NCI-H2107 (cell line): ENCODE measurements around the gene ASPDH.

Experiments used
- DNase-seq: peaks from one replicate; lab custom pipeline; 2025; lab: John Stamatoyannopoulos, UW

ASPDH gene

DNA sequence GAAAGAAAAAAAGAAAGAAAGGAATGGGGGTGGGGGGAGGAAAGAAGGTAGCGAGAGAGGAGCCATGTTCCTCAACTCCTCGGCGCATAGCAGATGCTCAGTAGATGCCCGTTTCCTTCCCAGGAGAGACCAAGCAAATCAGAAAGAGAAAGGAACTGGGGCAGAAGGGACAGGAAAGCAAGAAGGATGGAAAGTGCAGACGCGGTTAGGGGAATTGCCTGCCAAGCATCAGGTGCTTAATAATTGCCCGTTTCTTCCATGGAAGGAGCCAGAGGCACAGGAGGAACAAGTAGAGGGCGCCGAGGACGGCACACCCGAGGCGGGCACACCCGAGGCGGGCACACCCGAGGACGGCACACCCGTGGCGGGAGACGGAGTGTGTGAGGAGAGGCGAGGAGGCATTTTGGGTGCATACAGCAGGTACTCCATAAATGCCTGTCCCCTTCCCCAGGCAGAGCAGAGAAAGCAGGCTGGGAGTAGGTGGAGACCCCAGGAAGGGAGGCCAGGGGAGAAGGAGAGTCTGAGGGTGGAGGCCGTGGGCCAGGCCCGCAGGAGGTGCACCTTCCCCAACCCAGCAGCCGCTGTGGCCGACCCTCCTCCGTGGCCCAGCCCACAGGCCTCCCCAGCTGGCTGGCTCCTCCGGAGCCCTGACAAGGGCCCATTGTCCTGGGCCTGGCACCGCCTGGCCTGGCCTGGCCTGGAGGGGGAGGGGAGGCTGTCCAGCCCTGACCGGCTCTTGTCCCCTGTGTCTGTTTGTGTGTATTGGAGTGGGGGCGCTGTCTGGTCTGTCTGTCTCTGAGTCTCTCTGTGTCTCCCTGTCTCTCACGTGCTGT is 17.3 kb downstream of the ASPDH start:
- no peak for DNase-seq

DNA sequence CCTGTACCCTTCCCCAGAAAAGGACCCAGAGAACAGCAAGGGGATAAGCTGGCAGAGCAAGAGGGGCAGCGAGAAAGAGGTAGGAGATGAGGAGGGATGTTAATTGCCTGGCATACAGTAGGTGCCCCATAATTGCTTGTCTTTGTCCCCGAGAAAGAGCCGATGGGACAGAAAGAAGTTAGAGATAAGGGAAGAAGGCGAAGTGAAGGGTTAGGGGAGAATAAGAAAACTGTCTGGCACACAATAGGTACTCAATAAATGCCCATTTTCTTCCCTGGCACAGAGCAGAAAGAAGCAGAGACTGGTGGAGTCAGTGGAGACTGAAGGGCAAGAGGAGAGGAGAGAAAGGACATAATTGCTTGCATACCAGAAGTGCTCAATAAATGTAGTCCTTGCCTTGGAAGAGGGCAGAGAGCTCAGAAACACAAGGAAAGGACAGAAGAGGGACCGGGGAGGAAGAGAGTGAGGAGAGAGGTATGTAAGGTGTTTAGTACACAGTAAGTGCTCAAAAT is 18.6 kb downstream of the ASPDH start:
- no peak for DNase-seq

DNA sequence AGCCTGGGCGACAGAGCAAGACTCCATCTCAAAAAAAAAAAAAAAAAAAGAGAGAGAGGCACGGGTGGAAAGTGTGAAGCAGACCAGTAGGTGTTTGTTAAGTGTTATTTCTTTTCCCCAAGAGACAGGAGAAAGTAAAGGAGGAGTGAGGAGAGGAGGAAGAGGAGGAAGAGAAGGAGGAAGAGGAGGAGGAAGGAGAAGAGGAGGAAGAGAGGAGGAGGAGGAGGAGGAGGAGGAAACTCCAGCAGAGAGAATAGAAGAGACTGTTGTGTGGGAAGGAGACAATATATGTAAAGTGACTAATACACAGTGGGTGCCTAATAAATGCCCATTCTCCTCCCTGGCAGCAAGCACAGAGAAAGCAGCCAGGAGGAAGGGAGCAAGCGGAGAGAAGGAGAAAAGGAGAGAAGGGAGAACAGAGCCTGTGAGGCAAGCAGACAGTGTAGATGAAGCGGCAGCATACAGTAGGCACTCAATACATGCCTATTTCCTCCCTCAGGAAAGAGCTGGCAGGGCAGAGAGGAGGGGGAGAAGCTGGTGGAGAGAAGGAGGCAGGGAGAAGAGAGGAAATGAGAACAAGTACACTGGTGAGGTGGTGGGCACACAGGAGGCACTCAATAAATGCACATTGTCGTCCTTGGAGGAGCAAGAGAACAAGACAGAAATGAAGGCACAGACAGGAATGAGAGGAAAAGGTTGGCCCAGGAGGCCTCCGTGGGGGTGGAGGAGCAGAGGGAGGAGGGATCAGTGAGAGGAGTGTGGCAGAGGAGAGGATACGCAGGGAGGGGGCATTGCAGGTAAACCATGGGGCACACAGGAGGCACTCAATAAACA is 19.3 kb downstream of the ASPDH start:
- DNase-seq, result no peak

DNA sequence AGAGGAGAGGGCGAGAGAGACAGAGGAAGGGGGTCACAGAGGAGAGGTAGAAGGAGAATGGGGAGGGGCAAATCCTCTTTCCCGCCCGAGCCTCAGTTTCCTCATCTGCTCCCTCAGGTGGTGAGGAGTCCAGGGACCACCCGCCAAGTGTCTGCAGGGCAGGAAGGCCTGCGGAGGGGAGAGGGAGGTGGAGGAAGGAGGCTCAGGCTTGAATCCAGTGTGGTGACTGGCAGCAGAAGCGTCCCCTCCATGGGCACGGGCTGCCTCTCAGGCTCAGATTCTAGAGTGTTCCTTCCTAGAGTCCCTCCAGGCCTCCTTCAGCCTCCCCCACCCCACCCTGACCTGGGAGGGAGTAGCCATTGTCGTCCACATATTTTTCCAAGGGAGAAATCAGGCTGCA is 20.5 kb downstream of the ASPDH start:
- DNase-seq, result no peak

DNA sequence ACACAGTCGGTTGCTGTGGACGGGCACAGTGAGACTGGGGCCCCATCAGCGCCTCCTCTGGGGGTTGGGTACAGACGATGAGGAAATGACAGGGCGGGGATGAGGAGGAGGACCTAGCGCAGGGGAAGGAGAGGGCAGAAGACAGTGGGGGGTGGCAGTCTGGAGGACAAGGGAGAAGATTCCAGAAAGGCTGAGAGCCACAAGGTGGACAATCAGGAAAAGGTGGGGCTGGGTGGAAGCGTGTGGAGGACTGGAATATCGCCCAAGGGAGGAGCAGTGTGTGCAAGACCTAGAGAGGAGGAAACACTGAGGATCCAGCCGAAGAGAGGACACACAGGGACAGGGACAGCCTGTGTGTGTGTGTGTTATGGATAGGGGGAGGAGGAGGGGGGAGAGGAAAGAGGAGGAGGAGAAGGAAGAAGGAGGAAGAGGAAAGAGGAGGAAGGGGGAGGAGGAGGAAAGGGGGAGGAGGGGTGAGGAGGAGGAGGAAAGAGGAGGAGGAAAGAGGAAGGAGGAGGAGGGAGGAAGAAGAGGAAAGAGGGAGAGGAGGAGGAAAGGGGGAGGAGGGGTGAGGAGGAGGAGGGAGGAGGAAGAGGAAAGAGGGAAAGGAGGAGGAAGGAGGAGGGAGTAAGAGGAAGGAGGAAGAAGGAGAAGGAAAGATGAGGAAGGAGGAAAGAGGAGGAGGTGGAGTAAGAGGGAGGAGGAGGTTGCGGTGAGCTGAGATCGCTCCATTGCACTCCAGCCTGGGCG is 21.2 kb downstream of the ASPDH start:
- DNase-seq, result no peak

DNA sequence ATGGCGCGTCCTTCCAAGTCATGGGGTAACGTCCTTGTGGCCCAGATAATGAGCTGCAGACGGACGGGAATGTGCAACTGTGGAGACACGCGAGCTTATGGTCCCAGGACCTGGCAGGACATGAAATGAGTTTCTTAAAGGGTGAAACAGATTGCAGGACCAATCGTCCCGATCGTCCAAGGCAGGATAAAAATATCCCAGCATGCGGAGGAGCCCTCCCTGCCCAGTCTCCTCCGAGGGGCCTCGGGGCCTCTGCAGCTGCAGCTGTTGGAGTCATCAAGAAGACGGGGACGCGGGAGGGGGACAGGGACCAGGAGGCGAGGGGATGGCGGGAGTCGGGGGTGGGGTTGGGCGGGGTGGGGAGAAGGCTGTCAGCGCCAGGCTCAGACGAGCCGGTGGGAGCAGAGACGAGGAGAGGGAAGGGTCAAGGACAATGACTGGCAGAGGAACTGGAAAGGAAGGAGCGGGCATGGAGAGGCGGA is 22.7 kb downstream of the ASPDH start:
- no peak for DNase-seq

DNA sequence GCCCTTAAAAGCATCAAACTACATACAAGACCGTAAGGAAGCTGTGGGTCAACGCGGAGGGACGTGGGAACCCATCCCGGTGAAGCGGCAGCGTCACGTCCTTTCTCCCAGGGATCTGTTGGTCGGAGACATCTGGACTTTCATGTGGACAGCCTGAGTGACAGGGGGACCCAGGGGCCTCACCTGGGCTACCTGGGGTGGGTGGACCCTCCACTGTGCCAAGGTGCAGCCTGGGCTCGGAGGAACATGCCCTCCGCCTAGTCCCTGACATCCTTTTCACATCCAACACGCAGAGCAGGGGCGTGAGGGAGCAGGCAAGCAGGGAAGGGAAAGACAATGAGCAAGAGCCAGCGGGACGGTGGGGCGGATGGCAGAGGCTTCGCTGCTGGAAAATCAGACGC is 23.3 kb downstream of the ASPDH start:
- DNase-seq, result no peak

DNA sequence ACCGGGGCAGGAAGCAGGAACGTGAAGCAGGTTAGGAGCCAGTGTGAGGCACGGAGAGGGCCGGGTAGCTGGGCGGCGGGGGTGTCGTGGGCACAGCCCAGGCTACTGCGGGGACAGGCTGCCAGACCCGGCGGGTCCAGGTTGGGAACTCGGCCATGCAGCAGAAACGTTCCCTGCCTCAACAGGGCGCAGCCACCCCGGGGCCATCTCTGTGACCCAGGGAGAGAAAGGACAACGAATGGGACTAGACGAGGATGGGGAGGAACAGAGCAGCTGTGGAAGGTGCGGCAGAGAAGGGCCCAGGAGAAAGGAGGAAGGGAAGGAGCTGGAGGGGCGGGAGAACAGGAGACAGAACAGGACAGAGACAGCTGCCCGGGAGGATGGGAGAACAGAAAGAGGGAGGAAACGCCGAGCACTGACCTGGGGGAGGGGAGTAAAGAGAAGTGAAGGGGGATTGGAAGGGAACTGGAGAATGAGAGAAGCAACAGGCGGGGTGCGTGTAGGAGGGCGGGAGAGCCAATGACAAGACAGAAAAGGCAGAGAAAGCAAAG is 24.2 kb downstream of the ASPDH start:
- DNase-seq, result no peak

DNA sequence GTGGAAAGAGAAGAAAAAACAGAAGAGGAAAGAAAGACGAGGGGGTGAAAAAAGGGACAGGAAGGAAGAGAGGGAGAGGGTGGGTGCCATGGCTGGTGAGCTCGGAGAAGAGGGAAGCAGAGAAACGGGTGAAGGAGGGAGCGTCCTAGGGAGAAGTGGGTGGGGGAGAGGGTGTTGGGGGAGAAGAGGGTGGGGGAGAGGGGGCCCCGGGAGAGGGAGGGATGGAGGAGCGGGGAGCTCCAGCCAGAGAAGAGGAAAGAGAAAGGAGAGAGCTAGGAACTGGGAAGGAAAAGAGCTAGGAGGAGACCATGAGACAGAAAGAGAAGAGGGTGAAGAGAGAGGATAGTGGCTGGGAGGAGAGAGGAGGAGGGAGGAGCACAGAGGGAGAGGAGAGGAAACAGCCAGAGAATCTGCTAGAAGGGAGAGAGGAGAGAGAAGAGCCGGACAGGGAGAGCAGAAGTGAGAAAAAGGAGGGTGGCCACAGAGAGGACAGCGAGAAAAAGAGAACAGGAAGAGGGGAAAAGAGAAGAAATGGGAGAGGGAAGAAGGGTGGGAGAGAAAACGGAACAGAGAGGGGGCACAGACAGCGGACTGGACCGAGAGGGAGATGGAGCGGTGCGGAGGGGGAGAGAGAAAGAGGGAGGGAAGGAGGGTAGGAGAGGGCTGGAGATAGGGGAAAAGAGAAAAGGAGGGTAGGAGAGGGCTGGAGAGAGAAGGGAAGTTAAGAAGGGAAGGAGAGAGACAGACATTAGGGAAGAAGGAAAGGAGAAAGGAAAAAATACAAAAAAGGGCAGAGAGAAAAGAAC is 25.1 kb downstream of the ASPDH start:
- no peak for DNase-seq

DNA sequence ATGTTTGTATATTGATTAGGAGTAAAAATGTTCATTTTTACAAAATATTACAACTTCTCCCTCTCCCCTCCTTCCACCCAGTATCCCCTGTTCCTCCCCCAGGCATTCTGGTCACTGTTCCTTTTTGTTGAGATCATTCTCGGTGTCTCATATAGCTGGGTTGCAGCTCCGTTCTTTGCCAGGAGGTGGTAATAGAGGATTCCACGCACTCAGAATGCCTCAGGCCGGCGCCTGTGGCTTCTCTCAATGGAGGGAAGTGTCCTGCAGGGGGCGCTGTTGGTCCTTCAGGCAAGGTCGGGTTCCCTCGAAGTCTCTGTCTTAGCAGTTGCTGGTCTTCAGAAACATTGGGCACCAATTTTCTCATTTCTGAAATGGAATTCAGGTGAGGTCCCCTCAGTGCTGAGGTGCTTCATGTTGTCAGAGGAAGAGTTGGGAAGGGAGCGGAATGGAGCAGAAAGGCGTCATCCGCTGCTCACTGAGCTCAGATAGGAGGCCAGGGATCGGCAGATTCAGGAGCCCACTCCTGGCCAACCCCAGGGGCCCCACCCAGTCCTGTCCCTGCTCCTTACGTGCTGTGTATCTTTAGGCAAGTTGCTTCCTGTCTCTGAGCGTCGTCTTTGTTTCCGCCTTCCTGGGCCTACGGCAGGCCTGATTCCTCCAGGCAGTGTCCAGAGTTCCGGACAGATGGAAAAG is 26.7 kb downstream of the ASPDH start:
- no peak for DNase-seq

DNA sequence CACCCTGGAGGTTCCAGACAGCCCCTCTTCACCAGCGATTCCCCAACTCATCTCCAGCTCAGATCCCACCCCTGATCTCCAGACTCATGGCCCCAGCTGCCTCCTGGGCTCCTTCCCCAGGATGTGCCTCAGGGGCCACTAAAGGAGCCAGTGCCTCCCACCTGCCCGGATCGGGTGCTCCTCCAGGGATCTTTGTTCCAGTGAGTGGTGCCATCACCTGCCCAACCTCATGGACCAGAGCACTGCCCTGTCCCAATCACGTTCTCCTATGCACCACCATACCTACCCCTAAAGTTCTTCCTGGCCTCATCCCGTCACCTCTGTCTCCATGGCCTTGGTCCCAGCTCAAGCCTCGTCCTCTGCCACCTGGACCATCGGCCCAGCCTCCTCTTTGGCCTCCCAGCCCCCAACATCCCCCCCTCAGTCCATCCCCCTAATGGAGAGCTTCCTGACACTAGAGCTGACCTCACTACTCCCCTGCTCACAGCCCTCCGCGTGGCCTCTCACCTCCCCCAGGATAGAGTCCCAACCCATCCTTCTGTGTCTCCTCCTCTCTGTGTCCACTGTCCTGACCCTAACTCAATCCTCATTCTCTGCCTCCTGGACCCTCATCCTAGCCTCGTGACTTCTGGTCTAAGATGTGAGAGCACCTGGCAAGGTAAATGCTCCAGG is 28.3 kb downstream of the ASPDH start:
- DNase-seq, result no peak

DNA sequence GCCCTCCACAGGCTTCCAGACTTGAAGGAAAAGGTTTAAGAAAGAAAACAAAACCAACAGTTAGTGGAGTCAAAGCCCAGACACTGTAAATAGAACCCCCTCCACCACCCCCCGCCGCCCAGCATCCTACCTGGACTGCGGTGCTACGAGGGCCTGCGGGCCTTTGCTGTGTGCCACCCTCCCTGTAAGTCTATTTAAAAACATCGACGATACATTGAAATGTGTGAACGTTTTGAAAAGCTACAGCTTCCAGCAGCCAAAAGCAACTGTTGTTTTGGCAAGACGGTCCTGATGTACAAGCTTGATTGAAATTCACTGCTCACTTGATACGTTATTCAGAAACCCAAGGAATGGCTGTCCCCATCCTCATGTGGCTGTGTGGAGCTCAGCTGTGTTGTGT is 30.8 kb downstream of the ASPDH start:
- no peak for DNase-seq

DNA sequence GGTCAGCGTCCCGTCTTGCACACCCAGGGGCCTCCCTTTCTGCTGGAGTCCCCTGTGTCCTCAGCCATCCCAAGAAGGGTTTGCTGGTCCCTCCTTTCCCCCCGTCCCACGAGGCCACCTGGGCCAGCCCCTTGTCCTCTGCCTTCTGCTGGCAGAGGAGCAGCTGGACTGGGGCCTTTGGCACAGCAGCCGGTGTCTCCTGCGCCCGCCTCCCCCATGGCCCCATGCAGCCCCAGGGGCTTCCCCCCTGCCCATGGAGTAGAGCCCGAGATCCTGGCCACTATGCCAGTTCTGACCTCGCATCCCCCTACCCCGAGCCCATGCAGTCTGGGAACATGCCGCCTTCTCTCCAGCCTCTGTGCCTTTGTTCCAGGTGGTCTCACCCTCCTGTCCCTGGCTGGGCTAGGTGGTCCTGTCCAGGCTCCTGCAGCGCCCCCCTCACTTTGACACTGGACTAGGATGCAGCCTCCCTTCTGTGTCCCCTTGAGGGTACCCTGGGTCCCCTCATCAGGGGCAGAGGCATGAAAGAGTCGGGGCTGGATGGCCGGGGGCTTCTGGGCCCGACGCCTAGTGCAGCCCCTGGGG is 31.4 kb downstream of the ASPDH start:
- no peak for DNase-seq

DNA sequence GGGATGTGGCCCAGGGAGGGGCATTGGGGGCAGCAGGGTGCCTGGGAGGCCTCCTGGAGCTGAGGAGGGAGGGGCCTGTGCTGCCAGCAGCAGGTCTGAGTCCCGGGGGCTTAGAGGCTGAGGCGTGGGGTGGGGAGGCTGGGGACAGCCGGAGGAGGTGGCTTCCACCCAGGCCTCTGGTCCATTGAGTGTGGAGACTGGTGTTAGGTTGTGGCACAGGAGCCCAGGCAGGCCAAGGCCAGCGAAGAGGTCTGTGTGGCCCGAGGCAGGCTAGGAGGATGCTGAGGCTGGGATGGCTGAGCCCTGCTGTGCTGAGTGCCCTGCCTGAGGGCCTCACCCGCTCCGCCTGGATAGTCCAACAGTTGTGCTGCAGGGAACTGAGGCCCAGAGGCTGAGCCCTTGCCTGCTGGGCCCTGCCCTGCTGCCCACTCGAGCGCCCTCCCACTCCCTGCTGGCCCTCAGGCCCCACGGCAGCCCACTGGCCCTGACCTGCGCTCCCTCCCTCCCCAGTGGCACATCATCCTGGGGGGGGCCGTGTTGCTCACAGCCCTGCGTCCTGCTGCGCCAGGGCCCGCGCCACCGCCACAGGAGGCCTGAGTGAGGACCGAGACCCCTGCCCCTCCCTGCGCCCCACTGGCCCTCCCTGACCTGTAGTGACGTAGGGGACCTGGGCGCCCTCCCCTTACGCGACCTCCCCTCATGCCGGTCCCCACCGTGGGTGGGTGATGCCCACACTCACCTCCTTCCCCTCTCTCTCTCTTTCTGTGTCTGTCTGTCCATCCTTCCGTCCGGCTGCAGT is 32.2 kb downstream of the ASPDH start:
- DNase-seq, result no peak

DNA sequence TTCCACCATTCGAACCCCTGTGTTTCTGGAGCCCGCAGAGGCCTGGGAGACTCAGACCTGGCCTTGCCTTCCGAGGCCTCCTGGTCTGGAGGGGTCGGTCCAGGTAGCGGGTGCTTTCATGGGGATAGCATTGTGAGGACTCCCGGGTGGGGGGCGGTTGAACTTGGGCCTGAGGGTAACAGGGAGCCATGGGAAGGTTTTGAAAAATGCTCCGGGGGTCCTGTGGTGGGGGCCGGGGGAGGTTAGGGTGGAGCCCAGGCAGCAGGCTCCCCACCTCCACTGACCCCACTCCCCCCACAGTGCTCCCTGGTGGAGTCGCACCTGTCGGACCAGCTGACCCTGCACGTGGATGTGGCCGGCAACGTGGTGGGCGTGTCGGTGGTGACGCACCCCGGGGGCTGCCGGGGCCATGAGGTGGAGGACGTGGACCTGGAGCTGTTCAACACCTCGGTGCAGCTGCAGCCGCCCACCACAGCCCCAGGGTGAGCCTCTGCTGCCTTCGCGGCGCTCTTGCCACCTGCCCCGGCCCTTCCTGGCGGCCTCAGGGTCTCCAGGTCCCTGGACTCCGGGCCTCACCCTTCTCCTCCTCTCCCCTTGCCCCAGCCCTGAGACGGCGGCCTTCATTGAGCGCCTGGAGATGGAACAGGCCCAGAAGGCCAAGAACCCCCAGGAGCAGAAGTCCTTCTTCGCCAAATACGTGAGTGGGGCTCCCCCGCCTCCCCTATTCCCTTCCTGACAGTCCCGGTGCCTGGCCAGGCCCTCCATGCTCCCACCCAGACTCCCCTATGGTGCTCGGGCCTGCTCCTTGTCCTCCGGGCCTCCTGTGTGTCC is 33.2 kb downstream of the ASPDH start:
- no peak for DNase-seq

DNA sequence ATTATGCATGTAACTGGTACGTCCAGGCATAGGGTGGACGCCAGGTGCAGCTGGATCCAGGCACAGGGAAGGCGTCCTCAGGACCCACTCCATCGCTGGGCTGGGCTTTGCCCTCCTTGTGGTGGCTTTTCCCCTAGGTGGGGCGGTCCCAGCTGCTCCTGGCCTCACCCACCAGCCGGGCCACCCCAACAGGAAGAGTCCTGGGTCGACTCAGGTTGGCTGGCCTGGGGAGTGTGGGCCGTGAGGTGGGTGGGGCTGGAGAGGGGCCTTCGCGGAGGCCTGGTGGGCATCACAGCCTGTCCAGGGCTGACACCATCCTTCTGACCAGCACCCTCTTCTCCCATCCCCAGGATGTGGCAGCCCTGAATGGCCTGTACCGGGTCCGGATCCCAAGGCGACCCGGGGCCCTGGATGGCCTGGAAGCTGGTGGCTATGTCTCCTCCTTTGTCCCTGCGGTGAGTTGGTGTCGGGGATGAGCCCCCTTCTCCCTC is 33.9 kb downstream of the ASPDH start:
- no peak for DNase-seq

DNA sequence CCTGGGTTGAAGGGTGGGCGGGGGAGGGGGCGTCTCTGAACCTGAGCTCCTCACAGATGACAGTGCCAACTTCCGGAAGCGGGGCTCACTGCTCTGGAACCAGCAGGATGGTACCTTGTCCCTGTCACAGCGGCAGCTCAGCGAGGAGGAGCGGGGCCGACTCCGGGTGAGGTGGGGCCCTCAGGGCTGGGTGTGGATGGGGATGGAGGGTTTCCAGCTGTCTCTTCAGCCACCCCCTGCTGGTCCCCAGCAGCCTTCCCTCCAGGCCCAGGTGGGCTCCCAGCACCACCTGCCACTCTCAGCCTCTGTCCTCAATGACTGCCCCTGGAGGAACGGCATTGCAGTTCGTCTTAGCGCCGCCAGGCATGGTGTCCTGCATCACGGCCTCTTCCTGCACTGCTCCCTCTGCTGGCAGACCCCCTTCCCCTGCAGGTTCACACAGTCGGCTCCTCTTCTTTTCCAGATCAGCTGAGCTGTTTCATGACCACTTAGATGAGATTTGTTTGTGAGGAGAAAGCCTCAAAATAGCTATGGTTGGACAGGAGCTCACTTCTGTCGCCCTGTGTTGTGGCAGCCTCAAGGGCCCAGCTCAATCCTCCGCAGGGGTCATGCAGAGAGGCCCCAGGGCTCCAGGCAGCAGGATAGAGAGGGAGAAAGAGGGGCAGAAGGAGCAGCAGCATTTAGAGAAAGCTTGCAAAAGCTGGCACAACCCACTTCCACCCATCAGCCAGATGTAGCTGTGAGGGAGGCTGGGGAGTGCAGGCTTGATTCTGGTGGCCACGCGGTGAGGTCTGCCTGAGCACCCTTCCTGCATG is 34.6 kb downstream of the ASPDH start:
- DNase-seq, result no peak
